Cardiac muscle cell (in vitro differentiated cells and primary cell): ENCODE measurements around the gene SCARF2. TPM values are rescaled to one million over a fixed set of nuclear protein-coding genes. Genes with fewer than 3 reads are reported as not detected.
A peak's percentile ranks its signal among the peaks of the same experiment; 100 is the strongest.
"Not testable (repeated sequence)": the region's sequence is repeated elsewhere in the genome, so short reads cannot be mapped to it uniquely, and the experiment has no call there.

ENCODE experiments used
- DNase-seq, 2 donors: peaks; one replicate each; pipeline versions ENCODE4 v3.0.0 to v3.0.0-alpha.2; 2010 to 2017; ENCODE audit warnings: low read depth in 1 of 2, low spot score in 1 of 2
- H3K27ac ChIP-seq: fragments of 200-600 bp; sonication (generic); 2 replicates; pipeline ENCODE4 v1.5.1; 2016
- H3K27me3 ChIP-seq: fragments of 200-600 bp; sonication (generic); 2 replicates; pipeline ENCODE4 v1.6.0; 2016; ENCODE audit warnings: control low read depth
- H3K36me3 ChIP-seq: fragments of 200-600 bp; sonication (generic); 2 replicates; pipeline ENCODE4 v1.5.1; 2016; ENCODE audit warnings: control low read depth
- H3K4me1 ChIP-seq: fragments of 200-600 bp; sonication (generic); 2 replicates; pipeline ENCODE4 v1.8.1; 2017; ENCODE audit warnings: low read depth, mild to moderate bottlenecking, mixed run types
- H3K4me3 ChIP-seq: fragments of 200-600 bp; sonication (generic); 2 replicates; pipeline ENCODE4 v1.5.1; 2016; ENCODE audit warnings: mild to moderate bottlenecking
- H3K9me3 ChIP-seq: fragments of 200-600 bp; sonication (generic); 2 replicates; pipeline ENCODE4 v1.5.1; 2017; ENCODE audit warnings: low read depth, mild to moderate bottlenecking, control low read depth
- polyA plus RNA-seq: library from polyadenylated mRNA; unstranded; fragments of >200 nt; fragmentation: Nextera tagmentation; extraction: Ambion mirVana; gene quantifications from 2 replicates; pipeline ENCODE4 v1.2.1, GENCODE V29; 2016
- total RNA-seq: library from RNA; depleted of rRNA; stranded (reverse); fragments of >200 nt; gene quantifications from 2 replicates; pipeline ENCODE4 v1.2.3, GENCODE V29; 2016
- TF ChIP-seq, protein P1 (sequence below): IDR thresholded peaks from 2 replicates; pipeline ENCODE4 v1.5.1; 2012; ENCODE audit warnings: low read depth, mild to moderate bottlenecking, low read length

The SCARF2 gene
- total and polyA plus RNA-seq, 2 experiments from 2014 or later: 38.0 to 66.1 TPM

DNA sequence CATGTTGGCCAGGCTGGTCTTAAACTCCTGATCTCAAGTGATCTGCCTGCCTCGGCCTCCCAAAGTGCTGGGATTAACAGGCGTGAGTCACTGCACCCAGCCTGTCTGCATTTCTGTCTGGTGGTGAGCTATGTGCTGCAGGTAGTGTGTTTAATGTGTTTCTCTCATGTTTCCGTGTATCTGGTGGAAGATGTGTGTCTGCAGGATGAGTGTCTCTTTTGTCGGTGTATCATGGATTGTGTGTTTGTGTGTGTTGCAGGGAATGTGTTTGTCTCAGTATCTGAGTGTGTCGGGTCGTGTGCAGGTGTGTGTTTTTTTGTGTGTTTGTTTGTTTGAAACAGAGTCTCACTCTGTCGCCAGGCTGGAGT, 16.1 kb downstream of the SCARF2 start:
- DNase-seq: no peak
- Histone ChIP-seq H3K36me3 (peaks cover 3% of the 10 kb centered on the region), H3K4me3 (no peak overlapping the region), H3K27ac (no peak overlapping the region), H3K9me3 (no peaks in the 10 kb centered on the region), H3K27me3 (no peaks in the 10 kb centered on the region), H3K4me1 (no peaks in the 10 kb centered on the region)
- TF ChIP-seq, protein P1, sequence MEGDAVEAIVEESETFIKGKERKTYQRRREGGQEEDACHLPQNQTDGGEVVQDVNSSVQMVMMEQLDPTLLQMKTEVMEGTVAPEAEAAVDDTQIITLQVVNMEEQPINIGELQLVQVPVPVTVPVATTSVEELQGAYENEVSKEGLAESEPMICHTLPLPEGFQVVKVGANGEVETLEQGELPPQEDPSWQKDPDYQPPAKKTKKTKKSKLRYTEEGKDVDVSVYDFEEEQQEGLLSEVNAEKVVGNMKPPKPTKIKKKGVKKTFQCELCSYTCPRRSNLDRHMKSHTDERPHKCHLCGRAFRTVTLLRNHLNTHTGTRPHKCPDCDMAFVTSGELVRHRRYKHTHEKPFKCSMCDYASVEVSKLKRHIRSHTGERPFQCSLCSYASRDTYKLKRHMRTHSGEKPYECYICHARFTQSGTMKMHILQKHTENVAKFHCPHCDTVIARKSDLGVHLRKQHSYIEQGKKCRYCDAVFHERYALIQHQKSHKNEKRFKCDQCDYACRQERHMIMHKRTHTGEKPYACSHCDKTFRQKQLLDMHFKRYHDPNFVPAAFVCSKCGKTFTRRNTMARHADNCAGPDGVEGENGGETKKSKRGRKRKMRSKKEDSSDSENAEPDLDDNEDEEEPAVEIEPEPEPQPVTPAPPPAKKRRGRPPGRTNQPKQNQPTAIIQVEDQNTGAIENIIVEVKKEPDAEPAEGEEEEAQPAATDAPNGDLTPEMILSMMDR: no peak

DNA sequence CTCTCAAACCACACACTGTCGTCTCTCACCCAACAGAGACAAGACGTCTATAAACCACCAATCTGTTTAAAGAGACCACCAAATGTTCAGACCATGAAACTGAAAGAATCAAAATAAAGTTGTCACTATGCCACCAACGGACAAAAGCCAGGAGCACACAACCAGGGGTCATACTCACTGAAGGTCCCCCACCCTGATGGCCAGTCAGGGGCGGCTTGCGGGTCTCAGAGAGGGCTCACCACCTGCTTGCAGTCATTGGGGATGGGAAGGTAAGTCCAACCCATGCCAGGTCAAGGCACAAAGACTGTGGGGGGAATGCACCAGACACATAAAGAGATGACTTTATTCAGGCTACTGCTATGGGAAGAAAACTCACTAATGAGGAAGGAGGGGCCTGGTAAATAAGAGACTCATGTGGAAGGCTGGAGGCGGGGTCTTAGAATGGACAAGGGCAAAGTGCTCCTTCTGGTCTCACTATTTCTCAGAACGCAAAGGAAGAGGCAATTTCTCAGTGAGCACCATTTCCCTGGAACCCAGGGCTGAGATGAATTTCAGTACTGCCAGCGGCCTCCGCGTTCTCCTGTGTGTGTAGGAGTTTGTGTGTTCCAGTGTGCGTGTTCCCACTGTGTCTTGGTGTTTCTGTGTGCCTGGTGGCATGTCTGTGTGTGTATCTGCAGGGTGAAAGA, 17.3 kb downstream of the SCARF2 start:
- Histone ChIP-seq H3K4me3 (no peak overlapping the region), H3K27me3 (no peaks in the 10 kb centered on the region), H3K9me3 (no peaks in the 10 kb centered on the region), H3K4me1 (no peaks in the 10 kb centered on the region), H3K27ac (no peak overlapping the region), H3K36me3 (peaks cover 3% of the 10 kb centered on the region)
- TF ChIP-seq, protein P1: no peak
- no peak for DNase-seq

DNA sequence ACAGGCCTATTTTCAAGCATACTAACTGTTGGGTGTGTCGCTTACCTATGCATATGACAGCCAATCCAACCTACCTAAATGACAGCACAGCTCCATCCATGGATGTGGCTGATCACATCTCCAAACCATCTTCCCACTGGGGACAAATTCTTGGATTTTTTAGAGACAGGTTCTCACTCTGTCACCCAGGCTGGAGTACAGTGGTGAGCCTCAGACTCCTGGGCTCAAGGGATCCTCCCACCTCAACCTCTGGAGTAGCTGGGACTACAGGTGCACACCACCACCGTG, 18.0 kb downstream of the SCARF2 start:
- no peak for DNase-seq
- H3K4me3 ChIP-seq: no peak overlapping the region
- H3K4me1 ChIP-seq: no peaks in the 10 kb centered on the region
- TF ChIP-seq, protein P1: no peak
- H3K9me3 ChIP-seq: no peaks in the 10 kb centered on the region
- H3K27me3 ChIP-seq: no peaks in the 10 kb centered on the region
- H3K36me3 ChIP-seq: no peaks in the 10 kb centered on the region
- no peak overlapping the region for H3K27ac ChIP-seq

DNA sequence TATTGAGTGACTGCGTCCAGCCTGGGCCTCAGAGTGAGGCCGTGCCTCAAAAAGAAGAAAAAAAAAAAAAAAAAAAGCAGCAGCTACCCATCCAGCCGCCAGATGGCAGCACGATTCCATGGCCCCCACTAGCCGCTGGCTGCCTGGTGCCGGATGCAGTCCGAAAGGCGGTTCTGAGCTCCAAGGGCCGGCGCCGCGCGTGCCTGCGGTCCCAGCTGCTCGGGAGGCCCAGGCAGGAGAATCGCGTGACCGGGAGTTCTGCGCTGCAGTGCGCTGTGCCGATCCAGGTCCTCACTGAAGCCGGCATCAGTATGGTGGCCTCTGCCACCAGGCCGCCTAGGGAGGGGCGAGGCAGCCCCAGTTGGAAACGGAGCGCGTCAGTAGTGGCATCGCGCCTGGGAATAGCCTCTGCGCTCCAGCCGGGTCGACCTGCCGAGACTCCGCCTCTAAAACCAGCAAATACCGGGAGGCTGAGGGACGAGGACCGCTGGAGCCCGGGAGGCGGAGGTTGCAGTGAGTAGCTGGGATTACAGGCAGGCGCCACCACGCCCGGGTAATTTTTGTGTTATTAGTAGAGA, 19.3 kb downstream of the SCARF2 start:
- peak; percentile 83 to 93 for DNase-seq
- Histone ChIP-seq H3K4me3 (peak overlapping the region; percentile 35), H3K27me3 (no peaks in the 10 kb centered on the region), H3K36me3 (no peaks in the 10 kb centered on the region), H3K9me3 (no peaks in the 10 kb centered on the region), H3K4me1 (no peaks in the 10 kb centered on the region), H3K27ac (no peak overlapping the region)
- TF ChIP-seq, protein P1: peak; percentile 78

DNA sequence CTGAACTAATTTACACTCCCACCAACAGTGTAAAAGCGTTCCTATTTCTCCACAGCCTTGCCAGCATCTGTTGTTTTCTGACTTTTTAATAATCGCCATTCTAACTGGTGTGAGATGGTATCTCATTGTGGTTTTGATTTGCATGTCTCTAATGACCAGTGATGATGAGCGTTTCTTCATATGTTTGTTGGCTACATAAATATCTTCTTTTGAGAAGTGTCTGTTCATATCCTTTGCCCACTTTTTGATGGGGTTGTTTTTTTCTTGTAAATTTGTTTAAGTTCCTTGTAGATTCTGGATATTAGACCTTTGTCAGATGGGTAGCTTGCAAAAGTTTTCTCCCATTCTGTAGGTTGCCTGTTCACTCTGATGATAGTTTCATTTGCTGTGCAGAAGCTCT, 21.9 kb downstream of the SCARF2 start:
- H3K36me3 ChIP-seq, H3K4me3 ChIP-seq, DNase-seq, H3K9me3 ChIP-seq, H3K4me1 ChIP-seq, H3K27ac ChIP-seq, H3K27me3 ChIP-seq: not testable (repeated sequence)

DNA sequence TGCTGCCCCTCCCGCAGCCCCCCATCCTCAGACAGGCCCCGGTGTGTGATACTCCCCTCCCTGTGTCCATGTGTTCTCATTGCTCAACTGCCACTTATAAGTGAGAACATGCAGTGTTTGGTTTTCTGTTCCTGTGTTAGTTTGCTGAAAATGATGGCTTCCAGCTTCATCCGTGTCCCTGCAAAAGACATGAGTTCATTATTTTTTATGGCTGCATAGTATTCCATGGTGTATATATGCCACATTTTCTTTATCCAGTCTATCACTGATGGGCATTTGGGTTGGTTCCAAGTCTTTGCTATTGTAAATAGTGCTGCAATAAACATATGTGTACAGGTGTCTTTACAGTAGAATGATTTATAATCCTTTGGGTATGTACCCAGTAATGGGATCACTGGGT, 22.4 kb downstream of the SCARF2 start:
- not testable (repeated sequence) for DNase-seq, H3K4me3 ChIP-seq, H3K4me1 ChIP-seq, H3K27ac ChIP-seq, H3K27me3 ChIP-seq, H3K9me3 ChIP-seq, H3K36me3 ChIP-seq

DNA sequence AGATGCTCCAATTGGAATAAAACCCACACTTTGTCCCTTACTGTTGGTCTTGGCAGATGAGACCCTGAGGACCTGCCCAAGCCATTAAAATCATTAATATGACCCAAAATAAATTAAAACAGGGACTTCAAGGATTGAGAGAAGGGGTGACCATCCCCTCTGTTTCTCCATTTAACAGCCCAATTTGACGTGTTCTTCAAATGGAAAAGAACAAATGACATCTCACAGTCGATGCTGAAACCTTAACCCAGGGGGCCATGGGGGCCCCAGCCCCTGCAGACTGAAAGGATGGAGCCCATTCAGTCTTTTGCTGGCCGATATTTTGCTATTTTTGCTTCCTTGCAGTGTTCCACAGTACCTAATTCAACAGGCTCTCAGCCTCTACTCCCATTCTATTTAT, 23.2 kb downstream of the SCARF2 start:
- Histone ChIP-seq H3K9me3 (no peaks in the 10 kb centered on the region), H3K27ac (no peak overlapping the region), H3K4me1 (peaks cover 7% of the 10 kb centered on the region), H3K27me3 (no peaks in the 10 kb centered on the region), H3K4me3 (no peak overlapping the region), H3K36me3 (no peaks in the 10 kb centered on the region)
- DNase-seq: no peak
- TF ChIP-seq, protein P1: no peak
